Measurements from ENCODE around the gene COL4A3.

COL4A3 gene

DNA sequence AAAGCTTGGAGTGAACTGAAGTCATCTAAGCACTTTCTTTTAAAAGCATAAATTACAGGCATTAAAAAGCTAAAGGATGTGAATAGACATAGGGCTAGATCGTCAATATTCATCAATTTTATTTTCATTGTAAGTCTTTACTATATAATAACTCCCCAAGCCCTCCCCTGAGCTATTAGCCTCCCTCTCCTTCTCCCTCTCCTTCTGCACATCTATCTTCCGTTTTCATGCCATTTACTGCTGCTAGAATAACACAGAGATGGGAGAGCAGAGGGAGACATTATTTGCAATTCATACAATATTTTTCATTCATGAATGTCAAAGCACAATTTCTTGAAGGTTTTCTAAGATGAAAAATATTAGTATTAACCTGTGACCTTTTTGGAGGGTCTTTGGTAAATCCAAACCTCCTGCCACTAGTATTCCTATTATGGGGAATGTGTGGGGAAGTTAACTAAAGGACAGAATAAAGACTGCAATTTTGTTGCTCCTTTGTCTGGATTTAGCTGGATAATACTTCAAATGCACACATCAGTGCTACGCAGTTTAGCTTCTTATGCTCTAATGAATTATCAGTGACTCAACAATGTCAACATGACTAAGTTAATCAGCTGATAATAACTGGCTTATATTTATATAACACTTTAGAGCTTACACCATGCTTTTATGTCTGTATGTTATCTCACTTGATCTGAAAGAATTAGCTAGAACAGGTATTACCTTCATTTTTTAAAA is 132.4 kb downstream of the COL4A3 start:
- TF ChIP-seq, protein P1, sequence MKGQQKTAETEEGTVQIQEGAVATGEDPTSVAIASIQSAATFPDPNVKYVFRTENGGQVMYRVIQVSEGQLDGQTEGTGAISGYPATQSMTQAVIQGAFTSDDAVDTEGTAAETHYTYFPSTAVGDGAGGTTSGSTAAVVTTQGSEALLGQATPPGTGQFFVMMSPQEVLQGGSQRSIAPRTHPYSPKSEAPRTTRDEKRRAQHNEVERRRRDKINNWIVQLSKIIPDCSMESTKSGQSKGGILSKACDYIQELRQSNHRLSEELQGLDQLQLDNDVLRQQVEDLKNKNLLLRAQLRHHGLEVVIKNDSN (IDR thresholded peaks at IDR 0.05) = no peak
- TF ChIP-seq TAF1 (IDR thresholded peaks at IDR 0.05; ENCODE audit: low read depth) (no peak), RAD21 (IDR thresholded peaks at IDR 0.05; ENCODE audit: low read depth) (no peak), EP300 (IDR thresholded peaks at IDR 0.05; ENCODE audit: borderline replicate concordance) (no peak), CREB1 (IDR thresholded peaks at IDR 0.05; ENCODE audit: low read depth) (no peak), YY1 (IDR thresholded peaks at IDR 0.05; ENCODE audit: low read depth) (no peak), ZBTB7A (IDR thresholded peaks at IDR 0.05; ENCODE audit: low read depth) (no peak), TEAD4 (IDR thresholded peaks at IDR 0.05) (no peak), EGR1 (IDR thresholded peaks at IDR 0.05) (no peak), TCF12 (IDR thresholded peaks at IDR 0.05; ENCODE audit: low read depth) (no peak), NFIC (IDR thresholded peaks at IDR 0.05) (no peak), CEBPB (IDR thresholded peaks at IDR 0.05) (no peak)
- TF ChIP-seq, protein P2, sequence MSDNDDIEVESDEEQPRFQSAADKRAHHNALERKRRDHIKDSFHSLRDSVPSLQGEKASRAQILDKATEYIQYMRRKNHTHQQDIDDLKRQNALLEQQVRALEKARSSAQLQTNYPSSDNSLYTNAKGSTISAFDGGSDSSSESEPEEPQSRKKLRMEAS (IDR thresholded peaks at IDR 0.05) = no peak
- TF ChIP-seq, protein P3, sequence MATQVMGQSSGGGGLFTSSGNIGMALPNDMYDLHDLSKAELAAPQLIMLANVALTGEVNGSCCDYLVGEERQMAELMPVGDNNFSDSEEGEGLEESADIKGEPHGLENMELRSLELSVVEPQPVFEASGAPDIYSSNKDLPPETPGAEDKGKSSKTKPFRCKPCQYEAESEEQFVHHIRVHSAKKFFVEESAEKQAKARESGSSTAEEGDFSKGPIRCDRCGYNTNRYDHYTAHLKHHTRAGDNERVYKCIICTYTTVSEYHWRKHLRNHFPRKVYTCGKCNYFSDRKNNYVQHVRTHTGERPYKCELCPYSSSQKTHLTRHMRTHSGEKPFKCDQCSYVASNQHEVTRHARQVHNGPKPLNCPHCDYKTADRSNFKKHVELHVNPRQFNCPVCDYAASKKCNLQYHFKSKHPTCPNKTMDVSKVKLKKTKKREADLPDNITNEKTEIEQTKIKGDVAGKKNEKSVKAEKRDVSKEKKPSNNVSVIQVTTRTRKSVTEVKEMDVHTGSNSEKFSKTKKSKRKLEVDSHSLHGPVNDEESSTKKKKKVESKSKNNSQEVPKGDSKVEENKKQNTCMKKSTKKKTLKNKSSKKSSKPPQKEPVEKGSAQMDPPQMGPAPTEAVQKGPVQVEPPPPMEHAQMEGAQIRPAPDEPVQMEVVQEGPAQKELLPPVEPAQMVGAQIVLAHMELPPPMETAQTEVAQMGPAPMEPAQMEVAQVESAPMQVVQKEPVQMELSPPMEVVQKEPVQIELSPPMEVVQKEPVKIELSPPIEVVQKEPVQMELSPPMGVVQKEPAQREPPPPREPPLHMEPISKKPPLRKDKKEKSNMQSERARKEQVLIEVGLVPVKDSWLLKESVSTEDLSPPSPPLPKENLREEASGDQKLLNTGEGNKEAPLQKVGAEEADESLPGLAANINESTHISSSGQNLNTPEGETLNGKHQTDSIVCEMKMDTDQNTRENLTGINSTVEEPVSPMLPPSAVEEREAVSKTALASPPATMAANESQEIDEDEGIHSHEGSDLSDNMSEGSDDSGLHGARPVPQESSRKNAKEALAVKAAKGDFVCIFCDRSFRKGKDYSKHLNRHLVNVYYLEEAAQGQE (IDR thresholded peaks at IDR 0.05; ENCODE audit: low read depth) = no peak

DNA sequence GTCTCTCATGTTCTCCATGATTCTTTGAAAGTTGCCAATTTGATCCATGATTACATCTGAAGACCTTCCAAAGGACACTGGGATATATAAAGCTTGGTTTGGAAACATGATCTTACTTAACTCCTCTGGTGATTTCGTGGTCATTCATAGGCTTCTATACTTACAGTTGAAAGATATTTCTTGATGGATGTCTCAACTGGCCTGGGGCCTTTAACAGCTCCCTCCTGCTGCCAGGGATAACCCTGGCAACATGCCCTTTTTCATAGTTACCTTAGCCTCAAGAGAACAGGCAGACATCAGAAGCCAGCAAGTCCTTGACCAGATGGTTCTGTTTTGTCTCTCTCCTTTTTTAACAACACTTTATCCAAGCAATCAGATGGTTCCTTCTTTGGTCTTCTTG is 137.1 kb downstream of the COL4A3 start:
- TF ChIP-seq TCF12 (IDR thresholded peaks at IDR 0.05; ENCODE audit: low read depth) (no peak), FOXM1 (IDR thresholded peaks at IDR 0.05; ENCODE audit: borderline replicate concordance, low read depth) (no peak), NFIC (IDR thresholded peaks at IDR 0.05) (no peak), CEBPB (IDR thresholded peaks at IDR 0.05) (no peak)

DNA sequence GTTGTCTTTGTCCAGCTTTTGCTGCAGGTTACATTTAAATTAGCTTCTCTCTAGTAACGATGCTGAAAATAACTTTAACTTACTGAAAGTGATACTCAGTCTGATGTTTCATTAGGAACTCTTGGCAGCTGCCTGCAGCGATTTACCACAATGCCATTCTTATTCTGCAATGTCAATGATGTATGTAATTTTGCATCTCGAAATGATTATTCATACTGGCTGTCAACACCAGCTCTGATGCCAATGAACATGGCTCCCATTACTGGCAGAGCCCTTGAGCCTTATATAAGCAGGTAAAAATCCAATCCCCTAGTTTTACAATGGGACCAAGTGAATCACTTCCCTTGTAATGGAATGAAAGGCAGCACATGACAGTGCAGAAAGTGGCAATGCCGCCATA is 144.4 kb downstream of the COL4A3 start:
- TF ChIP-seq TCF12 (IDR thresholded peaks at IDR 0.05; ENCODE audit: low read depth) = no peak
- TF ChIP-seq TAF1 (IDR thresholded peaks at IDR 0.05; ENCODE audit: low read depth) = no peak
- no peak for TF ChIP-seq YY1 (IDR thresholded peaks at IDR 0.05; ENCODE audit: low read depth)
- no peak for TF ChIP-seq RAD21 (IDR thresholded peaks at IDR 0.05; ENCODE audit: low read depth)
- TF ChIP-seq ZBTB7A (IDR thresholded peaks at IDR 0.05; ENCODE audit: low read depth) = no peak
- TF ChIP-seq TEAD4 (IDR thresholded peaks at IDR 0.05) = peak; percentile 19; the same call in 1 of the 2 replicates
- TF ChIP-seq NFIC (IDR thresholded peaks at IDR 0.05) = peak; percentile 71
- TF ChIP-seq CEBPB (IDR thresholded peaks at IDR 0.05) = no peak
- TF ChIP-seq, protein P3 (IDR thresholded peaks at IDR 0.05; ENCODE audit: low read depth) = no peak
- no peak for TF ChIP-seq FOXM1 (IDR thresholded peaks at IDR 0.05; ENCODE audit: borderline replicate concordance, low read depth)
- no peak for TF ChIP-seq CREB1 (IDR thresholded peaks at IDR 0.05; ENCODE audit: low read depth)
- TF ChIP-seq, protein P2 (IDR thresholded peaks at IDR 0.05) = no peak
- TF ChIP-seq, protein P1 (IDR thresholded peaks at IDR 0.05) = no peak
- peak; percentile 37; the same call in 1 of the 2 replicates for TF ChIP-seq EP300 (IDR thresholded peaks at IDR 0.05; ENCODE audit: borderline replicate concordance)
- no peak for TF ChIP-seq EGR1 (IDR thresholded peaks at IDR 0.05)

DNA sequence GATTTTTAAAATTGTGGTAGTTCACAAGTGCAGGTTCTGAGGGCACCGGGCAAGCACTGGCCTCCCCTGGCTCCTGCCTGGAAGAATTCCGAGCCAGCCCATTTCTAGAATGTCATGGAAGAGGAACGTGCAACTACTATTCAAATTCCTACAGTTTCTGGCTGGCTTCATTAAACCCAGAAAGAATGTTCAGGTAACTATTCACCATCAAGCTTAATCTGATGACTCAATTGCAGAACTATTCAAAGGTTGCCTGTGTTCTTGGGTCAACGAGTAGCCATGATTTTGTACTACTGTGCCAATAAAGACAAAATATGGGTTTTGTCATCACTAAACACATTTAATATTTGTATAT is 146.3 kb downstream of the COL4A3 start:
- TF ChIP-seq CREB1 (IDR thresholded peaks at IDR 0.05; ENCODE audit: low read depth) = no peak
- TF ChIP-seq FOXM1 (IDR thresholded peaks at IDR 0.05; ENCODE audit: borderline replicate concordance, low read depth) = no peak
- no peak for TF ChIP-seq ZBTB7A (IDR thresholded peaks at IDR 0.05; ENCODE audit: low read depth)
- TF ChIP-seq TAF1 (IDR thresholded peaks at IDR 0.05; ENCODE audit: low read depth) = no peak
- no peak for TF ChIP-seq RAD21 (IDR thresholded peaks at IDR 0.05; ENCODE audit: low read depth)
- TF ChIP-seq, protein P1 (IDR thresholded peaks at IDR 0.05) = no peak
- TF ChIP-seq NFIC (IDR thresholded peaks at IDR 0.05) = peak; percentile 38; the same call in 1 of the 2 replicates
- no peak for TF ChIP-seq CEBPB (IDR thresholded peaks at IDR 0.05)
- TF ChIP-seq, protein P3 (IDR thresholded peaks at IDR 0.05; ENCODE audit: low read depth) = no peak
- TF ChIP-seq TEAD4 (IDR thresholded peaks at IDR 0.05) = peak; percentile 85
- peak; percentile 46; the same call in 1 of the 2 replicates for TF ChIP-seq TCF12 (IDR thresholded peaks at IDR 0.05; ENCODE audit: low read depth)
- TF ChIP-seq, protein P2 (IDR thresholded peaks at IDR 0.05) = 0 out of 2 replicates have a peak, but pooled peaks have one; percentile 28
- no peak for TF ChIP-seq EGR1 (IDR thresholded peaks at IDR 0.05)
- TF ChIP-seq EP300 (IDR thresholded peaks at IDR 0.05; ENCODE audit: borderline replicate concordance) = peak; percentile 74; the same call in 1 of the 2 replicates
- peak; percentile 24; the same call in 1 of the 2 replicates for TF ChIP-seq YY1 (IDR thresholded peaks at IDR 0.05; ENCODE audit: low read depth)
